Tibial artery (tissue), 4 donors: ENCODE data around the gene TMEM54.

Source experiments
- DNase-seq, 2 donors: peaks; one replicate each; pipeline ENCODE4 v3.0.0-alpha.2; 2019
- H3K27ac ChIP-seq, 2 donors: fragments of 200-600 bp; sonication (generic) in 1 of 2; 1 replicate in 1 of 2; 2 replicates in 1 of 2; pipeline ENCODE4 v1.5.1; 2018 to 2019; ENCODE audit warnings: mild to moderate bottlenecking in 1 of 2
- H3K27me3 ChIP-seq, 2 donors: fragments of 200-600 bp; sonication (generic) in 1 of 2; one replicate each; pipeline versions ENCODE4 v1.5.1 to v1.6.0; 2016 to 2019
- H3K36me3 ChIP-seq, 3 donors: fragments of 200-600 bp; sonication (generic) in 2 of 3; one replicate each; pipeline ENCODE4 v1.5.1; 2016 to 2019; ENCODE audit warnings: mild to moderate bottlenecking in 2 of 3
- H3K4me1 ChIP-seq, 4 donors: fragments of 200-600 bp; sonication (generic) in 2 of 4; 1 replicate in 3 of 4; 2 replicates in 1 of 4; pipeline ENCODE4 v1.5.1; 2016 to 2019
- H3K4me3 ChIP-seq, 2 donors: fragments of 200-600 bp; sonication (generic) in 1 of 2; 1 replicate in 1 of 2; 2 replicates in 1 of 2; pipeline ENCODE4 v1.5.1; 2018 to 2019; ENCODE audit warnings: mild to moderate bottlenecking in 2 of 2
- H3K9me3 ChIP-seq, 3 donors: fragments of 200-600 bp; sonication (generic) in 1 of 3; one replicate each; pipeline ENCODE4 v1.5.1; 2016 to 2019
- intact Hi-C: fragments of 100-400 bp; cut with DNase I; formaldehyde crosslinking; loops from one replicate; pipeline ENCODE4 v1.15.0; 2023; ENCODE audit warnings: low total_unique reads
- TF ChIP-seq, protein P1 (sequence below), 2 experiments: fragments of 200-600 bp in 1 of 2; fragments of 450-650 bp in 1 of 2; IDR thresholded peaks; one replicate each; pipeline ENCODE4 v1.5.1; 2017 to 2019; ENCODE audit warnings: antibody characterized with exemption in 2 of 2, mild to moderate bottlenecking in 1 of 2, moderate library complexity in 1 of 2

Gene TMEM54

DNA sequence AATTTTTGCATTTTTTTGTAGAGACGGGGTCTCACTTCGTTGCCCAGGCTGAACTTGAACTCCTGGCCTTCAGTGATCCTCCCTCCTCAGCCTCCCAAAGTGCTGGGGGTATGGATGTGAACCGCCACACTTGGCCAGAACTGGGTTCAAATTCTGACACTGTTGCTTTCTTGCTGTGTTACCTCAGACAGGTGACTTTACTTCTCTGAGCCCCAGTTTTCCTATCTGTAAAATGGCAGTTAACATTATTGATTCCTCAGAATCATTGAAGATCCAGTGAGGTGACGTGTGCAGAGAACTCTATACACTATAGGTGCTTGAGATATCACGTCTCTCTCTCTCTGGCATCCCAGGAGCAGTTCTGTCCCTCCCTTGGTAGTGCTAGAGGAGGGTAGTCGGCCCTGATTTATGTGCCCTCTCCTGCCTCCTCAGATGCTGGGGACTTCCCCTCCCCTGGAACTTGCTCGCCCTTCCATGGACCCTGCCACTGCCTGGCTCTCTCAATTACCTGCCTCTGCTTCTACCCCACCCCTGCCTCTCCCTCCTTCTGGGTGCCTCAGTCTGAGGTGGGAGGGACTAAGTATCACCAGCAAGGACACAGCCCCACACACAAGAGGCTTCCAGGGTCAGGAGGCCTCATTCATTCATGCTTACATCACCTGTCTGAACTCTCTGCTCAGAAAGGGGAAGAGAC lies 17.7 kb downstream of the TMEM54 start:
- Histone ChIP-seq H3K27ac (no peak overlapping the region), H3K9me3 (no peaks in the 10 kb centered on the region), H3K27me3 (peaks cover 0 to 52% of the 10 kb centered on the region in 2 donors), H3K4me3 (no peak overlapping the region), H3K36me3 (no peaks in the 10 kb centered on the region), H3K4me1 (peaks cover 0 to 31% (median 26%) of the 10 kb centered on the region in 4 donors)
- no peak for DNase-seq
- intact Hi-C loops = no loop called here
- TF ChIP-seq, protein P1, sequence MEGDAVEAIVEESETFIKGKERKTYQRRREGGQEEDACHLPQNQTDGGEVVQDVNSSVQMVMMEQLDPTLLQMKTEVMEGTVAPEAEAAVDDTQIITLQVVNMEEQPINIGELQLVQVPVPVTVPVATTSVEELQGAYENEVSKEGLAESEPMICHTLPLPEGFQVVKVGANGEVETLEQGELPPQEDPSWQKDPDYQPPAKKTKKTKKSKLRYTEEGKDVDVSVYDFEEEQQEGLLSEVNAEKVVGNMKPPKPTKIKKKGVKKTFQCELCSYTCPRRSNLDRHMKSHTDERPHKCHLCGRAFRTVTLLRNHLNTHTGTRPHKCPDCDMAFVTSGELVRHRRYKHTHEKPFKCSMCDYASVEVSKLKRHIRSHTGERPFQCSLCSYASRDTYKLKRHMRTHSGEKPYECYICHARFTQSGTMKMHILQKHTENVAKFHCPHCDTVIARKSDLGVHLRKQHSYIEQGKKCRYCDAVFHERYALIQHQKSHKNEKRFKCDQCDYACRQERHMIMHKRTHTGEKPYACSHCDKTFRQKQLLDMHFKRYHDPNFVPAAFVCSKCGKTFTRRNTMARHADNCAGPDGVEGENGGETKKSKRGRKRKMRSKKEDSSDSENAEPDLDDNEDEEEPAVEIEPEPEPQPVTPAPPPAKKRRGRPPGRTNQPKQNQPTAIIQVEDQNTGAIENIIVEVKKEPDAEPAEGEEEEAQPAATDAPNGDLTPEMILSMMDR (IDR thresholded peaks at IDR 0.05) = no peak

- Histone ChIP-seq H3K27ac (peak overlapping the region in 1 of 2 donors; percentile 36), H3K36me3 (no peaks in the 10 kb centered on the region), H3K4me1 (peaks cover 0 to 38% (median 32%) of the 10 kb centered on the region in 4 donors), H3K4me3 (peak overlapping the region; percentile 28 to 38), H3K9me3 (no peaks in the 10 kb centered on the region), H3K27me3 (peaks cover 0 to 42% of the 10 kb centered on the region in 2 donors)
- intact Hi-C loops = no loop called here
- TF ChIP-seq, protein P1 (IDR thresholded peaks at IDR 0.05) = no peak
- DNase-seq = peak in 1 of 2 donors; percentile 84
Observed at GRCh38 chr1:32881871-32882850, 19.0 kb downstream of the TMEM54 start.

GRCh38 chr1:32881291-32881690 lies 19.9 kb downstream of the TMEM54 start:
- intact Hi-C loops = no loop called here
- Histone ChIP-seq H3K27ac (peak overlapping the region in 1 of 2 donors; percentile 36), H3K27me3 (peaks cover 0 to 42% of the 10 kb centered on the region in 2 donors), H3K4me1 (peaks cover 0 to 41% (median 31%) of the 10 kb centered on the region in 4 donors), H3K4me3 (no peak overlapping the region), H3K36me3 (no peaks in the 10 kb centered on the region), H3K9me3 (no peaks in the 10 kb centered on the region)
- TF ChIP-seq, protein P1 (IDR thresholded peaks at IDR 0.05) = no peak
- DNase-seq = no peak

DNA sequence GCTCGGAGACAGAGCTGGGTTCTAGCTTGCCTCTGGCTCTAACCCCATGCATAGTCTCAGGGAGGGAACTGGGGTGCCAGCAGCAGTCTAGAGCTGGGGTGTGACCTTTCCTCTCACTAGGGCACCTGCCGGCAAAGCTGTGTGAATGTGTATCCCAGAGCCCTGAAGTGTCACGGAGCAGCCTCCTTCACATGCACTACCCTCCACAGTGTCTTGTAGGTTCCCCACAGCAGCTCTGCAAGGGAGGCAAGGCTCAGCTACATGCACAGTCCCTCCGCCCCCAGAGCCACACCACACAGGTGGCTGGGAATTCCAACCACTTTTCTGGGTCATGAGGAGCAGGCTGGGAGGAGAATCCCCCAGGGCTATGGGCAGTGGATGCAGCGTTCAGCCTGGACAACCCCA lies 22.6 kb downstream of the TMEM54 start:
- peaks cover 0 to 34% (median 26%) of the 10 kb centered on the region in 4 donors for H3K4me1 ChIP-seq
- H3K4me3 ChIP-seq = no peak overlapping the region
- intact Hi-C loops = no loop called here
- TF ChIP-seq, protein P1 (IDR thresholded peaks at IDR 0.05) = no peak
- no peak overlapping the region for H3K27ac ChIP-seq
- peak in 1 of 2 donors; percentile 42 for DNase-seq
- peaks cover 0 to 23% of the 10 kb centered on the region in 2 donors for H3K27me3 ChIP-seq
- H3K36me3 ChIP-seq = no peaks in the 10 kb centered on the region
- no peaks in the 10 kb centered on the region for H3K9me3 ChIP-seq

DNA sequence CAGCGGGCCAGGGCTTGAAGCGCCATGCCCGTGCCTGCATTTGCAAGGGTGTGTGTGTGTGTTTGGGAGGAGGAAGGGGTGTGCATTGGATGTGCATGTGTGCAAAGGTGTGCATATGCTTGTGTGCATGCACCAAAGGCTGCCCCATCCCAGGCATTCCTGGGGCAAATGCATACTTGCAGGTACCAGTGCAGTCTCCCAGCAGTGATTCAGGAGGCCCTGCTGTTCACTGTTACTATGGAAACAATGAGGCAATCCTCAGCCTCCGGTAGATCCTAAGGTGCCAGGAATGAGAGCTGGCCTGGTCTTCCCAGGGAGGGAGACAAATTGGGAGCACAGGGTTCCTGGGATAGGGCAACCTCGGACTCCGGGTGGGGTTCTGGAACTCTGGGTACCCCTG lies 23.0 kb downstream of the TMEM54 start:
- TF ChIP-seq, protein P1 (IDR thresholded peaks at IDR 0.05) = no peak
- Histone ChIP-seq H3K36me3 (no peaks in the 10 kb centered on the region), H3K4me3 (no peak overlapping the region), H3K9me3 (no peaks in the 10 kb centered on the region), H3K27me3 (peaks cover 0 to 19% of the 10 kb centered on the region in 2 donors), H3K27ac (no peak overlapping the region), H3K4me1 (peaks cover 0 to 34% (median 26%) of the 10 kb centered on the region in 4 donors)
- intact Hi-C loops = no loop called here
- peak in 1 of 2 donors; percentile 44 for DNase-seq
